Liver (tissue), 9 donors: ENCODE data around the gene ARV1. TPM values are rescaled to one million over a fixed set of nuclear protein-coding genes. Genes with fewer than 3 reads are reported as not detected.

ENCODE experiments used
- DNase-seq: peaks from one replicate; pipeline ENCODE4 v3.0.0-alpha.2; 2017; ENCODE audit warnings: low spot score
- H3K27ac ChIP-seq, 2 donors: one replicate each; pipeline ENCODE4 v1.7.0; 2013; ENCODE audit warnings: inconsistent platforms in 2 of 2, low read length in 2 of 2, control low read depth in 1 of 2, low read depth in 1 of 2, mild to moderate bottlenecking in 1 of 2
- H3K27me3 ChIP-seq, 4 donors: one replicate each; pipeline versions ENCODE4 v1.6.1 to v1.7.0; 2013; ENCODE audit warnings: low read length in 3 of 4, inconsistent platforms in 1 of 4, mild to moderate bottlenecking in 1 of 4, moderate library complexity in 1 of 4; ENCODE audit not compliant: control insufficient read depth in 4 of 4, insufficient read depth in 4 of 4
- H3K36me3 ChIP-seq, 4 donors: one replicate each; pipeline versions ENCODE4 v1.6.1 to v1.7.0; 2013; ENCODE audit warnings: low read length in 3 of 4, mild to moderate bottlenecking in 3 of 4, low read depth in 1 of 4, moderate library complexity in 1 of 4; ENCODE audit not compliant: control insufficient read depth in 4 of 4, insufficient read depth in 3 of 4
- H3K4me1 ChIP-seq, 4 donors: one replicate each; pipeline versions ENCODE4 v1.6.1 to v1.7.0; 2013; ENCODE audit warnings: low read length in 3 of 4, mild to moderate bottlenecking in 3 of 4, moderate library complexity in 1 of 4; ENCODE audit not compliant: control insufficient read depth in 4 of 4, insufficient read depth in 4 of 4
- H3K4me3 ChIP-seq, 3 donors: one replicate each; pipeline versions ENCODE4 v1.6.1 to v1.7.0; 2013; ENCODE audit warnings: low read length in 3 of 3, control low read depth in 1 of 3, low read depth in 1 of 3, mild to moderate bottlenecking in 1 of 3
- H3K9ac ChIP-seq, 2 donors: one replicate each; pipeline ENCODE4 v1.7.0; 2013; ENCODE audit warnings: low read length in 2 of 2, mild to moderate bottlenecking in 2 of 2, moderate library complexity in 2 of 2, control low read depth in 1 of 2, low read depth in 1 of 2
- H3K9me3 ChIP-seq, 4 donors: one replicate each; pipeline versions ENCODE4 v1.6.1 to v1.7.0; 2013; ENCODE audit warnings: low read length in 3 of 4; ENCODE audit not compliant: control insufficient read depth in 4 of 4
- ATF3 ChIP-seq: IDR thresholded peaks from 2 replicates; pipeline ENCODE4 v1.6.1; 2016; ENCODE audit warnings: antibody characterized with exemption
- EGR1 ChIP-seq, 2 donors: IDR thresholded peaks; 2 replicates each; pipeline ENCODE4 v1.6.1; 2016 to 2018; ENCODE audit warnings: antibody characterized with exemption in 2 of 2, low read depth in 2 of 2
- FOXA1 ChIP-seq: IDR thresholded peaks from 2 replicates; pipeline ENCODE4 v1.6.1; 2016; ENCODE audit warnings: antibody characterized with exemption
- FOXA2 ChIP-seq: IDR thresholded peaks from 2 replicates; pipeline ENCODE4 v1.6.1; 2016; ENCODE audit warnings: antibody characterized with exemption
- GABPA ChIP-seq, 2 donors: IDR thresholded peaks in 1 of 2; conservative IDR thresholded peaks in 1 of 2; 2 replicates each; pipeline ENCODE4 v1.6.1; 2016; ENCODE audit warnings: antibody characterized with exemption in 2 of 2, mild to moderate bottlenecking in 1 of 2, moderate library complexity in 1 of 2
- HNF4A ChIP-seq, 2 donors: conservative IDR thresholded peaks; 2 replicates each; pipeline ENCODE4 v1.6.1; 2016; ENCODE audit warnings: antibody characterized with exemption in 2 of 2, mild to moderate bottlenecking in 2 of 2
- HNF4G ChIP-seq: IDR thresholded peaks from 2 replicates; pipeline ENCODE4 v1.6.1; 2016; ENCODE audit warnings: antibody characterized with exemption
- JUND ChIP-seq, 2 donors: IDR thresholded peaks; 2 replicates each; pipeline ENCODE4 v1.6.1; 2016; ENCODE audit warnings: antibody characterized with exemption in 2 of 2
- MAX ChIP-seq: IDR thresholded peaks from 2 replicates; pipeline ENCODE4 v1.6.1; 2016; ENCODE audit warnings: antibody characterized with exemption
- NR2F2 ChIP-seq: IDR thresholded peaks from 2 replicates; pipeline ENCODE4 v1.6.1; 2016; ENCODE audit warnings: antibody characterized with exemption
- RAD21 ChIP-seq, 2 donors: IDR thresholded peaks; 2 replicates each; pipeline ENCODE4 v1.6.1; 2016; ENCODE audit warnings: antibody characterized with exemption in 2 of 2, mild to moderate bottlenecking in 2 of 2
- RXRA ChIP-seq, 2 donors: IDR thresholded peaks; 2 replicates each; pipeline ENCODE4 v1.6.1; 2017 to 2018; ENCODE audit warnings: antibody characterized with exemption in 2 of 2, mild to moderate bottlenecking in 1 of 2
- SP1 ChIP-seq: IDR thresholded peaks from 2 replicates; pipeline ENCODE4 v1.6.1; 2018; ENCODE audit warnings: antibody characterized with exemption, mild to moderate bottlenecking
- TAF1 ChIP-seq: conservative IDR thresholded peaks from 2 replicates; pipeline ENCODE4 v1.6.1; 2016; ENCODE audit warnings: antibody characterized with exemption, mild to moderate bottlenecking
- YY1 ChIP-seq: IDR thresholded peaks from 2 replicates; pipeline ENCODE4 v1.6.1; 2016; ENCODE audit warnings: antibody characterized with exemption, mild to moderate bottlenecking
- ZBTB33 ChIP-seq: IDR thresholded peaks from 2 replicates; pipeline ENCODE4 v1.6.1; 2016; ENCODE audit warnings: antibody characterized with exemption
- WGBS: extraction: QIAGEN DNeasy Blood & Tissue Kit; methylation state at CpG from one replicate; pipeline ENCODE4 v1.1.7; 2013; 5-methylcytosine and 5-hydroxymethylcytosine counted together
- polyA plus RNA-seq, 2 donors: library from polyadenylated mRNA; stranded (reverse) in 1 of 2; unstranded in 1 of 2; fragments of 200-250 nt in 1 of 2; fragments of >200 nt in 1 of 2; fragmentation: Nextera tagmentation in 1 of 2; extraction: Ambion mirVana in 1 of 2; gene quantifications; one replicate each; pipeline versions ENCODE4 v1.2.1 to v1.2.3, GENCODE V29; 2013 to 2015
- total RNA-seq, 2 donors: library from RNA; depleted of rRNA; stranded (reverse); fragments of >200 nt; gene quantifications; one replicate each; pipeline ENCODE4 v1.2.3, GENCODE V29; 2014
- TF ChIP-seq, protein P1 (sequence below): IDR thresholded peaks from 2 replicates; pipeline ENCODE4 v1.6.1; 2016; ENCODE audit warnings: antibody characterized with exemption, mild to moderate bottlenecking
- TF ChIP-seq, protein P2 (sequence below): fragments of 150-350 bp; IDR thresholded peaks from 2 replicates; pipeline ENCODE4 v1.5.1; 2017; ENCODE audit warnings: improper control_type of control experiment, low read depth, low read length; ENCODE audit not compliant: missing input control
- donor health status: healthy.
- donor health status: healthy.
- donor health status: healthy.
- donor health status: healthy.
- donor health status: healthy.

ARV1 gene
- total and polyA plus RNA-seq, 4 donors = 11.4 to 18.9 (median 14.6) TPM

GRCh38 chr1:231049121-231049979 is 70.5 kb downstream of the ARV1 start:
- no peak overlapping the region for H3K27ac ChIP-seq
- 74% methylated on average over 10 of the region's 10 CpGs for WGBS
- peaks cover 0 to 16% (median 12%) of the 10 kb centered on the region in 4 donors for H3K4me1 ChIP-seq
- H3K27me3 ChIP-seq = no peaks in the 10 kb centered on the region
- H3K9ac ChIP-seq = no peak overlapping the region
- H3K4me3 ChIP-seq = no peak overlapping the region
- H3K36me3 ChIP-seq = no peaks in the 10 kb centered on the region
- DNase-seq = no peak
- no peaks in the 10 kb centered on the region for H3K9me3 ChIP-seq
- TF ChIP-seq HNF4G = no peak
- no peak for TF ChIP-seq FOXA2
- TF ChIP-seq ZBTB33 = no peak
- no peak for TF ChIP-seq JUND (IDR thresholded peaks at IDR 0.05)
- no peak for TF ChIP-seq GABPA (IDR thresholded peaks at IDR 0.05 in 1 of 2, conservative IDR thresholded peaks at IDR 0.05 in 1 of 2)
- TF ChIP-seq TAF1 = no peak
- no peak for TF ChIP-seq EGR1 (IDR thresholded peaks at IDR 0.05; ENCODE audit: low read depth in 2 of 2)
- TF ChIP-seq YY1 = no peak
- TF ChIP-seq FOXA1 = no peak
- no peak for TF ChIP-seq NR2F2
- TF ChIP-seq, protein P1, sequence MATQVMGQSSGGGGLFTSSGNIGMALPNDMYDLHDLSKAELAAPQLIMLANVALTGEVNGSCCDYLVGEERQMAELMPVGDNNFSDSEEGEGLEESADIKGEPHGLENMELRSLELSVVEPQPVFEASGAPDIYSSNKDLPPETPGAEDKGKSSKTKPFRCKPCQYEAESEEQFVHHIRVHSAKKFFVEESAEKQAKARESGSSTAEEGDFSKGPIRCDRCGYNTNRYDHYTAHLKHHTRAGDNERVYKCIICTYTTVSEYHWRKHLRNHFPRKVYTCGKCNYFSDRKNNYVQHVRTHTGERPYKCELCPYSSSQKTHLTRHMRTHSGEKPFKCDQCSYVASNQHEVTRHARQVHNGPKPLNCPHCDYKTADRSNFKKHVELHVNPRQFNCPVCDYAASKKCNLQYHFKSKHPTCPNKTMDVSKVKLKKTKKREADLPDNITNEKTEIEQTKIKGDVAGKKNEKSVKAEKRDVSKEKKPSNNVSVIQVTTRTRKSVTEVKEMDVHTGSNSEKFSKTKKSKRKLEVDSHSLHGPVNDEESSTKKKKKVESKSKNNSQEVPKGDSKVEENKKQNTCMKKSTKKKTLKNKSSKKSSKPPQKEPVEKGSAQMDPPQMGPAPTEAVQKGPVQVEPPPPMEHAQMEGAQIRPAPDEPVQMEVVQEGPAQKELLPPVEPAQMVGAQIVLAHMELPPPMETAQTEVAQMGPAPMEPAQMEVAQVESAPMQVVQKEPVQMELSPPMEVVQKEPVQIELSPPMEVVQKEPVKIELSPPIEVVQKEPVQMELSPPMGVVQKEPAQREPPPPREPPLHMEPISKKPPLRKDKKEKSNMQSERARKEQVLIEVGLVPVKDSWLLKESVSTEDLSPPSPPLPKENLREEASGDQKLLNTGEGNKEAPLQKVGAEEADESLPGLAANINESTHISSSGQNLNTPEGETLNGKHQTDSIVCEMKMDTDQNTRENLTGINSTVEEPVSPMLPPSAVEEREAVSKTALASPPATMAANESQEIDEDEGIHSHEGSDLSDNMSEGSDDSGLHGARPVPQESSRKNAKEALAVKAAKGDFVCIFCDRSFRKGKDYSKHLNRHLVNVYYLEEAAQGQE = no peak
- no peak for TF ChIP-seq SP1
- TF ChIP-seq ATF3 = no peak
- no peak for TF ChIP-seq MAX
- TF ChIP-seq, protein P2, sequence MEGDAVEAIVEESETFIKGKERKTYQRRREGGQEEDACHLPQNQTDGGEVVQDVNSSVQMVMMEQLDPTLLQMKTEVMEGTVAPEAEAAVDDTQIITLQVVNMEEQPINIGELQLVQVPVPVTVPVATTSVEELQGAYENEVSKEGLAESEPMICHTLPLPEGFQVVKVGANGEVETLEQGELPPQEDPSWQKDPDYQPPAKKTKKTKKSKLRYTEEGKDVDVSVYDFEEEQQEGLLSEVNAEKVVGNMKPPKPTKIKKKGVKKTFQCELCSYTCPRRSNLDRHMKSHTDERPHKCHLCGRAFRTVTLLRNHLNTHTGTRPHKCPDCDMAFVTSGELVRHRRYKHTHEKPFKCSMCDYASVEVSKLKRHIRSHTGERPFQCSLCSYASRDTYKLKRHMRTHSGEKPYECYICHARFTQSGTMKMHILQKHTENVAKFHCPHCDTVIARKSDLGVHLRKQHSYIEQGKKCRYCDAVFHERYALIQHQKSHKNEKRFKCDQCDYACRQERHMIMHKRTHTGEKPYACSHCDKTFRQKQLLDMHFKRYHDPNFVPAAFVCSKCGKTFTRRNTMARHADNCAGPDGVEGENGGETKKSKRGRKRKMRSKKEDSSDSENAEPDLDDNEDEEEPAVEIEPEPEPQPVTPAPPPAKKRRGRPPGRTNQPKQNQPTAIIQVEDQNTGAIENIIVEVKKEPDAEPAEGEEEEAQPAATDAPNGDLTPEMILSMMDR = no peak
- no peak for TF ChIP-seq RAD21 (IDR thresholded peaks at IDR 0.05)
- no peak for TF ChIP-seq RXRA (IDR thresholded peaks at IDR 0.05)
- TF ChIP-seq HNF4A (conservative IDR thresholded peaks at IDR 0.05) = no peak

Other genes starting within 250 kb of the ARV1 start
- gene CAPN9, start 231.7 kb upstream of the ARV1 start, total RNA-seq = not detected
- not detected for gene CAPN9, start 231.7 kb upstream of the ARV1 start, polyA plus RNA-seq
- 10 to 100 TPM in 1 of 2 donors, 1 to 10 TPM in 1; 9.6 to 11.1 TPM for gene C1orf198, start 110.6 kb upstream of the ARV1 start, total RNA-seq
- gene C1orf198, start 110.6 kb upstream of the ARV1 start, polyA plus RNA-seq = 10 to 100 TPM in 1 of 2 donors, 1 to 10 TPM in 1; 3.9 to 11.1 TPM
- gene TTC13, start 233 bp upstream of the ARV1 start, total RNA-seq = 10 to 100 TPM; 10.2 to 17.5 TPM
- 1 to 10 TPM; 2.6 to 3.3 TPM for gene TTC13, start 233 bp upstream of the ARV1 start, polyA plus RNA-seq
- gene FAM89A, start 61.2 kb downstream of the ARV1 start, total RNA-seq = 1 to 10 TPM; 8.1 to 8.8 TPM
- 1 to 10 TPM; 5.3 to 8.1 TPM for gene FAM89A, start 61.2 kb downstream of the ARV1 start, polyA plus RNA-seq
- gene TRIM67, start 183.0 kb downstream of the ARV1 start, total RNA-seq = under 1 TPM; under 0.01 to 0.05 TPM
- not detected for gene TRIM67, start 183.0 kb downstream of the ARV1 start, polyA plus RNA-seq